Measurements from ENCODE around the gene SLC38A6. TPM values are rescaled to one million over a fixed set of nuclear protein-coding genes. Genes with fewer than 3 reads are reported as not detected.

Gene SLC38A6
- total and polyA plus RNA-seq, 2 of the 8 experiments (the other 6 are each of a cell fraction or from before 2014, with no cell fraction given): 8.1 to 9.8 TPM

DNA sequence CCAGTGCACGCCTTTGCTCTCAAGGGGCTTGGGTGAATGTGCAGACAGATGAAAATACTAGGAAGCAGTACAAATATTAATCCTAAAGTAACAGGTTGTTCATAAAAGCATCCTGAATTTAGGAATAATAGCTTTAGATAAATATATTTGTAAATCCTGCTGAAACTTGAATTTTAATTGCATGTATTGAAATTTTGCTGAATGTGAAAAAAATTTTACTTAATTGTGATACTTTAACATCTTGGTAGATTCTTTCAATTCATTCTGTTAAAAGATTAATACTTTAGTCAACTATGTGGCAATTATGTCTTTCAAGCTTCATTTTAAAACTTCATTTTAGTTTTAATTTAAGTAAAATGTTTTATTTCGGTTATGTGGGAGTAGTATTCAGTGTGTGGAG lies 5.5 kb downstream of the SLC38A6 start (continued):
- TF ChIP-seq, protein P1, sequence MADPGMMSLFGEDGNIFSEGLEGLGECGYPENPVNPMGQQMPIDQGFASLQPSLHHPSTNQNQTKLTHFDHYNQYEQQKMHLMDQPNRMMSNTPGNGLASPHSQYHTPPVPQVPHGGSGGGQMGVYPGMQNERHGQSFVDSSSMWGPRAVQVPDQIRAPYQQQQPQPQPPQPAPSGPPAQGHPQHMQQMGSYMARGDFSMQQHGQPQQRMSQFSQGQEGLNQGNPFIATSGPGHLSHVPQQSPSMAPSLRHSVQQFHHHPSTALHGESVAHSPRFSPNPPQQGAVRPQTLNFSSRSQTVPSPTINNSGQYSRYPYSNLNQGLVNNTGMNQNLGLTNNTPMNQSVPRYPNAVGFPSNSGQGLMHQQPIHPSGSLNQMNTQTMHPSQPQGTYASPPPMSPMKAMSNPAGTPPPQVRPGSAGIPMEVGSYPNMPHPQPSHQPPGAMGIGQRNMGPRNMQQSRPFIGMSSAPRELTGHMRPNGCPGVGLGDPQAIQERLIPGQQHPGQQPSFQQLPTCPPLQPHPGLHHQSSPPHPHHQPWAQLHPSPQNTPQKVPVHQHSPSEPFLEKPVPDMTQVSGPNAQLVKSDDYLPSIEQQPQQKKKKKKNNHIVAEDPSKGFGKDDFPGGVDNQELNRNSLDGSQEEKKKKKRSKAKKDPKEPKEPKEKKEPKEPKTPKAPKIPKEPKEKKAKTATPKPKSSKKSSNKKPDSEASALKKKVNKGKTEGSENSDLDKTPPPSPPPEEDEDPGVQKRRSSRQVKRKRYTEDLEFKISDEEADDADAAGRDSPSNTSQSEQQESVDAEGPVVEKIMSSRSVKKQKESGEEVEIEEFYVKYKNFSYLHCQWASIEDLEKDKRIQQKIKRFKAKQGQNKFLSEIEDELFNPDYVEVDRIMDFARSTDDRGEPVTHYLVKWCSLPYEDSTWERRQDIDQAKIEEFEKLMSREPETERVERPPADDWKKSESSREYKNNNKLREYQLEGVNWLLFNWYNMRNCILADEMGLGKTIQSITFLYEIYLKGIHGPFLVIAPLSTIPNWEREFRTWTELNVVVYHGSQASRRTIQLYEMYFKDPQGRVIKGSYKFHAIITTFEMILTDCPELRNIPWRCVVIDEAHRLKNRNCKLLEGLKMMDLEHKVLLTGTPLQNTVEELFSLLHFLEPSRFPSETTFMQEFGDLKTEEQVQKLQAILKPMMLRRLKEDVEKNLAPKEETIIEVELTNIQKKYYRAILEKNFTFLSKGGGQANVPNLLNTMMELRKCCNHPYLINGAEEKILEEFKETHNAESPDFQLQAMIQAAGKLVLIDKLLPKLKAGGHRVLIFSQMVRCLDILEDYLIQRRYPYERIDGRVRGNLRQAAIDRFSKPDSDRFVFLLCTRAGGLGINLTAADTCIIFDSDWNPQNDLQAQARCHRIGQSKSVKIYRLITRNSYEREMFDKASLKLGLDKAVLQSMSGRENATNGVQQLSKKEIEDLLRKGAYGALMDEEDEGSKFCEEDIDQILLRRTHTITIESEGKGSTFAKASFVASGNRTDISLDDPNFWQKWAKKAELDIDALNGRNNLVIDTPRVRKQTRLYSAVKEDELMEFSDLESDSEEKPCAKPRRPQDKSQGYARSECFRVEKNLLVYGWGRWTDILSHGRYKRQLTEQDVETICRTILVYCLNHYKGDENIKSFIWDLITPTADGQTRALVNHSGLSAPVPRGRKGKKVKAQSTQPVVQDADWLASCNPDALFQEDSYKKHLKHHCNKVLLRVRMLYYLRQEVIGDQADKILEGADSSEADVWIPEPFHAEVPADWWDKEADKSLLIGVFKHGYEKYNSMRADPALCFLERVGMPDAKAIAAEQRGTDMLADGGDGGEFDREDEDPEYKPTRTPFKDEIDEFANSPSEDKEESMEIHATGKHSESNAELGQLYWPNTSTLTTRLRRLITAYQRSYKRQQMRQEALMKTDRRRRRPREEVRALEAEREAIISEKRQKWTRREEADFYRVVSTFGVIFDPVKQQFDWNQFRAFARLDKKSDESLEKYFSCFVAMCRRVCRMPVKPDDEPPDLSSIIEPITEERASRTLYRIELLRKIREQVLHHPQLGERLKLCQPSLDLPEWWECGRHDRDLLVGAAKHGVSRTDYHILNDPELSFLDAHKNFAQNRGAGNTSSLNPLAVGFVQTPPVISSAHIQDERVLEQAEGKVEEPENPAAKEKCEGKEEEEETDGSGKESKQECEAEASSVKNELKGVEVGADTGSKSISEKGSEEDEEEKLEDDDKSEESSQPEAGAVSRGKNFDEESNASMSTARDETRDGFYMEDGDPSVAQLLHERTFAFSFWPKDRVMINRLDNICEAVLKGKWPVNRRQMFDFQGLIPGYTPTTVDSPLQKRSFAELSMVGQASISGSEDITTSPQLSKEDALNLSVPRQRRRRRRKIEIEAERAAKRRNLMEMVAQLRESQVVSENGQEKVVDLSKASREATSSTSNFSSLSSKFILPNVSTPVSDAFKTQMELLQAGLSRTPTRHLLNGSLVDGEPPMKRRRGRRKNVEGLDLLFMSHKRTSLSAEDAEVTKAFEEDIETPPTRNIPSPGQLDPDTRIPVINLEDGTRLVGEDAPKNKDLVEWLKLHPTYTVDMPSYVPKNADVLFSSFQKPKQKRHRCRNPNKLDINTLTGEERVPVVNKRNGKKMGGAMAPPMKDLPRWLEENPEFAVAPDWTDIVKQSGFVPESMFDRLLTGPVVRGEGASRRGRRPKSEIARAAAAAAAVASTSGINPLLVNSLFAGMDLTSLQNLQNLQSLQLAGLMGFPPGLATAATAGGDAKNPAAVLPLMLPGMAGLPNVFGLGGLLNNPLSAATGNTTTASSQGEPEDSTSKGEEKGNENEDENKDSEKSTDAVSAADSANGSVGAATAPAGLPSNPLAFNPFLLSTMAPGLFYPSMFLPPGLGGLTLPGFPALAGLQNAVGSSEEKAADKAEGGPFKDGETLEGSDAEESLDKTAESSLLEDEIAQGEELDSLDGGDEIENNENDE (IDR thresholded peaks at IDR 0.05; ENCODE audit: insufficient replicate concordance, low read length): no peak
- no peak for TF ChIP-seq YY1 (IDR thresholded peaks at IDR 0.05; ENCODE audit: low read depth, low read length)
- TF ChIP-seq ZNF274 (IDR thresholded peaks at IDR 0.05; ENCODE audit: borderline replicate concordance, extremely low read depth, low read length): no peak
- no peak for TF ChIP-seq NANOG (IDR thresholded peaks at IDR 0.05; ENCODE audit: insufficient read depth, low read depth, low read length, poor library complexity, severe bottlenecking)
- TF ChIP-seq, protein P2, sequence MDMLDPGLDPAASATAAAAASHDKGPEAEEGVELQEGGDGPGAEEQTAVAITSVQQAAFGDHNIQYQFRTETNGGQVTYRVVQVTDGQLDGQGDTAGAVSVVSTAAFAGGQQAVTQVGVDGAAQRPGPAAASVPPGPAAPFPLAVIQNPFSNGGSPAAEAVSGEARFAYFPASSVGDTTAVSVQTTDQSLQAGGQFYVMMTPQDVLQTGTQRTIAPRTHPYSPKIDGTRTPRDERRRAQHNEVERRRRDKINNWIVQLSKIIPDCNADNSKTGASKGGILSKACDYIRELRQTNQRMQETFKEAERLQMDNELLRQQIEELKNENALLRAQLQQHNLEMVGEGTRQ (IDR thresholded peaks at IDR 0.05; ENCODE audit: low read length): no peak
- no peak for TF ChIP-seq RFX5 (IDR thresholded peaks at IDR 0.05; ENCODE audit: borderline replicate concordance, low read depth, low read length)
- no peak for TF ChIP-seq SIN3A (conservative IDR thresholded peaks at IDR 0.05 in 1 of 2, IDR thresholded peaks at IDR 0.05 in 1 of 2; ENCODE audit: low read depth in 1 of 2, low read length in 2 of 2)
- TF ChIP-seq RBBP5 (IDR thresholded peaks at IDR 0.05; ENCODE audit: borderline replicate concordance, low read depth, low read length): no peak
- no peak for TF ChIP-seq CEBPB (IDR thresholded peaks at IDR 0.05; ENCODE audit: low read depth, low read length)
- no peak for TF ChIP-seq MAFK (IDR thresholded peaks at IDR 0.05; ENCODE audit: low read depth, low read length)
- no peak for TF ChIP-seq NRF1 (IDR thresholded peaks at IDR 0.05; ENCODE audit: low read depth, low read length)
